Measurements from ENCODE around the gene MYO3A. TPM values are rescaled to one million over a fixed set of nuclear protein-coding genes. Genes with fewer than 3 reads are reported as not detected.

The MYO3A gene
- total and polyA plus RNA-seq, 2 donors (not counting 3 experiments of a cell fraction or from before 2014, with no cell fraction given) = not detected

DNA sequence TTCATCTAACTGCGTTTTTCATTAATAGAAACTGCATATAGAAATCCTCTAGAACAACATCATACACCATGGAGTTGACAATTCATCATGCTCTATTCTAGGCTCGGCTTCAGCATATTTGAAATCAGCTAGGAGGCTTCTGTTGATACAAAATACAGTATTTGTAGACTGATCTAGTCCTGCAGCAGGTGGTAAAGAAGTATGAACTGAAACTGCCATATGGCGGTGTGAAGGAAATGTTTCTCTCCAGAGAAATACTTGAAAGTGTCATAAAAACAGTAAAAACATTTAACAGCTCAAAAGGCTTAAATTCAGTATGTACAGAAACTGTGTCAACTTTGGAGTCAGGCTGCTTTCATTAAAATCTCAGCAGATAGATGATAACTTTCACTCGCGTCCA is 32.0 kb upstream of the MYO3A start:
- ChIA-PET CTCF (no interaction called here), POLR2A (no interaction called here)
- dilution Hi-C loops (cut with MboI; ENCODE audit: extremely low pct_ligation_motif_present, low sequenced_read_pairs) (no loop called here), intact Hi-C loops (cut with micrococcal nuclease) (no loop called here)
- H3K36me3 ChIP-seq (ENCODE audit: control insufficient read depth in 2 of 2, extremely low read depth in 1 of 2, insufficient read depth in 2 of 2, low read length in 2 of 2) = no peaks in the 10 kb centered on the region
- FAIRE-seq = no peak
- H3K9me3 ChIP-seq (replicated peaks; ENCODE audit: control insufficient read depth, insufficient read depth, low read length) = no peaks in the 10 kb centered on the region
- no peak overlapping the region for H3K4me2 ChIP-seq (ENCODE audit: insufficient read depth, low read length)
- no peak for DNase-seq (ENCODE audit: low read depth, low spot score)
- H2AFZ ChIP-seq (ENCODE audit: low read depth, low read length) = no peak overlapping the region
- no TSS peak for BruUV-seq (replicated peaks)
- H3K9me1 ChIP-seq (replicated peaks; ENCODE audit: control insufficient read depth, extremely low read depth, insufficient read depth, low read length) = no peaks in the 10 kb centered on the region
- no peaks in the 10 kb centered on the region for H3K4me1 ChIP-seq (ENCODE audit: control insufficient read depth, extremely low read depth, insufficient read depth, low read length)
- H3K79me2 ChIP-seq (ENCODE audit: control insufficient read depth, insufficient read depth, low read length) = no peaks in the 10 kb centered on the region
- no peaks in the 10 kb centered on the region for H4K20me1 ChIP-seq (replicated peaks; ENCODE audit: control insufficient read depth, extremely low read depth, insufficient read depth, low read length)
- H3K4me3 ChIP-seq (replicated peaks in 1 of 3; ENCODE audit: insufficient read depth in 1 of 3, low read depth in 1 of 3, low read length in 3 of 3) = no peak overlapping the region
- no peak overlapping the region for H3K27ac ChIP-seq (ENCODE audit: insufficient read depth, low read depth, low read length)
- no peak overlapping the region for H3K9ac ChIP-seq (replicated peaks; ENCODE audit: extremely low read depth, insufficient read depth, low read length)
- TF ChIP-seq POLR2AphosphoS5 (IDR thresholded peaks at IDR 0.05; ENCODE audit: insufficient read depth, low read depth, low read length) (no peak), JUN (IDR thresholded peaks at IDR 0.05; ENCODE audit: borderline replicate concordance, insufficient read depth, insufficient read length, low read depth) (no peak), EZH2 (IDR thresholded peaks at IDR 0.05; ENCODE audit: borderline replicate concordance, low read depth, low read length, severe bottlenecking) (no peak), MYC (IDR thresholded peaks at IDR 0.05; ENCODE audit: low read depth, low read length) (no peak), FOS (IDR thresholded peaks at IDR 0.05; ENCODE audit: borderline replicate concordance, insufficient read depth, low read length) (no peak), POLR2A (IDR thresholded peaks at IDR 0.05; ENCODE audit: low read depth, low read length) (no peak), GATA2 (IDR thresholded peaks at IDR 0.05; ENCODE audit: insufficient read depth, insufficient read length, low read depth, low read length) (no peak)
- TF ChIP-seq, protein P1, sequence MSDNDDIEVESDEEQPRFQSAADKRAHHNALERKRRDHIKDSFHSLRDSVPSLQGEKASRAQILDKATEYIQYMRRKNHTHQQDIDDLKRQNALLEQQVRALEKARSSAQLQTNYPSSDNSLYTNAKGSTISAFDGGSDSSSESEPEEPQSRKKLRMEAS (IDR thresholded peaks at IDR 0.05; ENCODE audit: insufficient read depth, insufficient read length) = no peak
- TF ChIP-seq, protein P2, sequence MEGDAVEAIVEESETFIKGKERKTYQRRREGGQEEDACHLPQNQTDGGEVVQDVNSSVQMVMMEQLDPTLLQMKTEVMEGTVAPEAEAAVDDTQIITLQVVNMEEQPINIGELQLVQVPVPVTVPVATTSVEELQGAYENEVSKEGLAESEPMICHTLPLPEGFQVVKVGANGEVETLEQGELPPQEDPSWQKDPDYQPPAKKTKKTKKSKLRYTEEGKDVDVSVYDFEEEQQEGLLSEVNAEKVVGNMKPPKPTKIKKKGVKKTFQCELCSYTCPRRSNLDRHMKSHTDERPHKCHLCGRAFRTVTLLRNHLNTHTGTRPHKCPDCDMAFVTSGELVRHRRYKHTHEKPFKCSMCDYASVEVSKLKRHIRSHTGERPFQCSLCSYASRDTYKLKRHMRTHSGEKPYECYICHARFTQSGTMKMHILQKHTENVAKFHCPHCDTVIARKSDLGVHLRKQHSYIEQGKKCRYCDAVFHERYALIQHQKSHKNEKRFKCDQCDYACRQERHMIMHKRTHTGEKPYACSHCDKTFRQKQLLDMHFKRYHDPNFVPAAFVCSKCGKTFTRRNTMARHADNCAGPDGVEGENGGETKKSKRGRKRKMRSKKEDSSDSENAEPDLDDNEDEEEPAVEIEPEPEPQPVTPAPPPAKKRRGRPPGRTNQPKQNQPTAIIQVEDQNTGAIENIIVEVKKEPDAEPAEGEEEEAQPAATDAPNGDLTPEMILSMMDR (IDR thresholded peaks at IDR 0.05; ENCODE audit: extremely low read depth in 1 of 2, insufficient read depth in 1 of 2, low read depth in 1 of 2, low read length in 2 of 2) = no peak
- H3K27me3 ChIP-seq (ENCODE audit: control insufficient read depth in 2 of 2, insufficient read depth in 2 of 2, low read length in 2 of 2) = no peaks in the 10 kb centered on the region

Measured in endothelial cell of umbilical vein (primary cell).